Activated naive CD4-positive, alpha-beta T cell treated with anti-CD3 and anti-CD28 coated beads for 36 hours (primary cell): ENCODE measurements around the gene IGF1. TPM values are rescaled to one million over a fixed set of nuclear protein-coding genes. Genes with fewer than 3 reads are reported as not detected.

ENCODE experiments used
- CTCF ChIA-PET: fragments of 350-600 bp; sonication (Branson Sonifier 250); formaldehyde crosslinking; loops from one replicate; lab custom pipeline; 2021; ENCODE audit warnings: antibody characterized with exemption; lab: Charles Lee
- DNase-seq: peaks from one replicate; pipeline ENCODE4 v3.0.0-alpha.2; 2020
- H3K27ac Mint-ChIP-seq: one replicate; pipeline ENCODE4 v1.8.0; 2021; ENCODE audit warnings: mild to moderate bottlenecking, mixed read lengths
- H3K27me3 Mint-ChIP-seq: one replicate; pipeline ENCODE4 v1.8.0; 2021; ENCODE audit warnings: low read depth, mixed read lengths
- H3K36me3 Mint-ChIP-seq: one replicate; pipeline ENCODE4 v1.8.0; 2021; ENCODE audit warnings: low read depth, mixed read lengths
- H3K4me1 Mint-ChIP-seq: one replicate; pipeline ENCODE4 v1.8.0; 2021; ENCODE audit warnings: low read depth, mixed read lengths
- H3K4me3 Mint-ChIP-seq: one replicate; pipeline ENCODE4 v1.8.0; 2021; ENCODE audit warnings: mild to moderate bottlenecking, moderate library complexity, mixed read lengths
- H3K9me3 Mint-ChIP-seq: one replicate; pipeline ENCODE4 v1.8.0; 2021; ENCODE audit warnings: mixed read lengths
- intact Hi-C: fragments of 100-400 bp; cut with micrococcal nuclease; formaldehyde crosslinking; loops from one replicate; pipeline ENCODE4 v1.15.1; 2023
- total RNA-seq, 2 experiments: library from RNA; stranded (reverse); gene quantifications; one replicate each; pipeline ENCODE4 v1.2.3, GENCODE V29; 2021

Gene IGF1
- total RNA-seq, 2 experiments from 2014 or later: not detected

DNA sequence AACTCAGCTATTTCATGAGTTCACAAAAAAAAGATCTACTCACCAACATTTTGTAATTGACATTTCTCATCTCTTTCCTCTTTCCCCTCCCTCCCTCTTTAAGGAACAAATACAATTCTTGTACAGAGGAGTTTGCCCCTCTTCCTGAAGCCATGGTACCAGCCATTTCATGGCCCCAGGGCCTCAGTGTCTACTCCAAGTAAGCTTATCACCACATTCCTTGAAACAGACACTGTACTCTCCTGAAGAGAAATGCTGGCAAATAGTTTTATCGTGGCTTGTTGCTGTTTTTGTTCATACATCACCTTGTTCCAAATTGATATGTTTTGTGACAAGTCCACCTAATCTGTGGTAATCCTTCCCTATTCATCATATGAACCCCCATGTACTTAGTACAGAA lies 29.7 kb upstream of the IGF1 start:
- Mint-ChIP-seq H3K27me3 (peaks cover 9% of the 10 kb centered on the region), H3K9me3 (no peaks in the 10 kb centered on the region), H3K4me3 (no peak overlapping the region), H3K4me1 (no peaks in the 10 kb centered on the region), H3K36me3 (no peaks in the 10 kb centered on the region), H3K27ac (no peak overlapping the region)
- no peak for DNase-seq
- CTCF ChIA-PET: no interaction called here
- intact Hi-C loops: no loop called here

GRCh38 chr12:102509123-102509626 lies 28.8 kb upstream of the IGF1 start:
- Mint-ChIP-seq H3K27me3 (peaks cover 7% of the 10 kb centered on the region), H3K9me3 (no peaks in the 10 kb centered on the region), H3K4me3 (no peak overlapping the region), H3K36me3 (no peaks in the 10 kb centered on the region), H3K4me1 (no peaks in the 10 kb centered on the region), H3K27ac (no peak overlapping the region)
- no peak for DNase-seq
- intact Hi-C loops: no loop called here
- CTCF ChIA-PET: no interaction called here

DNA sequence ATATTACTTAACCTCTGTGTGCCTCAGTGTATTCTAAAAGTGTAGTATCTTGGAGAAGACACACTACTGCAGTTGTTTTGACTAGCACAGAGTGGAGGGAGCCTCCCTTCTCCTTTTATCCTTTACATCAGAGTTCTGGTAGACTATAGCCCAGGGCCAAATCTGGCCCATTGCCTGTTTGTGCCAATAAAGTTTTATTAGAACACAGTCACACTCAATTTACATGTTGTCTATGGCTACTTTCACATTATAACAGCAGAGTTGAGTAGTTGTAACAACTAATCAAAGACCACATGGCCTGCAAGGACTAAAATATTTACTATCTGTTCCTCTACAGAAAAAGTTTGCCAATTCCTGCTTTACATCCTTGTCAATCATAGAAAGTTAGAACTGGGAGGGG lies 27.7 kb upstream of the IGF1 start:
- Mint-ChIP-seq H3K9me3 (no peaks in the 10 kb centered on the region), H3K4me1 (no peaks in the 10 kb centered on the region), H3K27me3 (peaks cover 5% of the 10 kb centered on the region)

DNA sequence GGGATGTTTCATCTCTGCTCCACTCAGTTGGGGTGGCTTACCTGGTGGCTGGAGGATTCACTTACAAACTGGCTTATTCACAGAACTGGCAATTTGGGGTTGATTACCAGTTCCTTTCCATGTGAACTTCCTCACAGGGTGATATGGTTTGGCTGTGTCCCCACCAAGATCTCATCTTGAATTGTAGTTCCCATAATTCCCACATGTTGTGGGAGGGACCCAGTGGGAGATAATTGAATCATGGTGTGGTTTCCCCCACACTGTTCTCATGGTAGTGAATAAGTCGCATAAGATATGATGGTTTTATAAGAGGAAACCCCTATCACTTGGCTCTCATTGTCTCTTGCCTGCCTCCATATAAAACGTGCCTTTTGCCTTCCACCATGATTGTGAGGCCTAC lies 26.9 kb upstream of the IGF1 start:
- no peak for DNase-seq
- peaks cover 3% of the 10 kb centered on the region for H3K27me3 Mint-ChIP-seq
- H3K4me3 Mint-ChIP-seq: no peak overlapping the region
- H3K27ac Mint-ChIP-seq: no peak overlapping the region
- CTCF ChIA-PET: no interaction called here
- H3K9me3 Mint-ChIP-seq: no peaks in the 10 kb centered on the region
- intact Hi-C loops: no loop called here
- no peaks in the 10 kb centered on the region for H3K4me1 Mint-ChIP-seq
- H3K36me3 Mint-ChIP-seq: no peaks in the 10 kb centered on the region

More for the DNA sequence above, 27.7 kb upstream of the IGF1 start:
- intact Hi-C loops: no loop called here
- H3K36me3 Mint-ChIP-seq: no peaks in the 10 kb centered on the region
- CTCF ChIA-PET: no interaction called here
- no peak overlapping the region for H3K27ac Mint-ChIP-seq
- no peak overlapping the region for H3K4me3 Mint-ChIP-seq
- DNase-seq: no peak

DNA sequence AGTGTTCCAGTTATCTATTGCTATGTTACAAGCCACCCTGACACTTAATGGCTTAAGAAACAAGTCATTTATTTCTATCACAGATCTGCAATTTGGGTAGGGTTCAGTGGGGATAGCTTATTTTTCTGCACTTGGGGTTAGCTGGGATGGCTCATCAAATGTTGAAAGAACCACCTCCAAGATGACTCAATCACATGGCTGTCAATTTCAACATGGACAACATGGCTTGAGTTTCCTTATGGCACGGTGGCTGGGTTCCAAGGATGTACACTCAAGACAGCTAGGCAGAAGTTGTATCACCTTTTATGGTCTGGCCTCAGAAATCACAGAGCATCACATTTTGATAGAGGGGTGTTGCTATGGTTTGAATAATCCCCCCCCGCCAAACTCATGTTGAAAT lies 24.5 kb upstream of the IGF1 start:
- H3K27ac Mint-ChIP-seq: no peak overlapping the region
- no peak for DNase-seq
- H3K4me3 Mint-ChIP-seq: no peak overlapping the region
- no peaks in the 10 kb centered on the region for H3K9me3 Mint-ChIP-seq
- intact Hi-C loops: no loop called here
- CTCF ChIA-PET: no interaction called here
- H3K27me3 Mint-ChIP-seq: peaks cover 8% of the 10 kb centered on the region
- H3K36me3 Mint-ChIP-seq: no peaks in the 10 kb centered on the region
- no peaks in the 10 kb centered on the region for H3K4me1 Mint-ChIP-seq

GRCh38 chr12:102504280-102504679 lies 23.9 kb upstream of the IGF1 start:
- Mint-ChIP-seq H3K4me1 (no peaks in the 10 kb centered on the region), H3K27ac (no peak overlapping the region), H3K4me3 (no peak overlapping the region), H3K27me3 (peaks cover 8% of the 10 kb centered on the region), H3K9me3 (no peaks in the 10 kb centered on the region), H3K36me3 (no peaks in the 10 kb centered on the region)
- CTCF ChIA-PET: no interaction called here
- intact Hi-C loops: no loop called here
- no peak for DNase-seq

- H3K9me3 Mint-ChIP-seq: no peaks in the 10 kb centered on the region
- H3K36me3 Mint-ChIP-seq: no peaks in the 10 kb centered on the region
- CTCF ChIA-PET: no interaction called here
- no peaks in the 10 kb centered on the region for H3K4me1 Mint-ChIP-seq
- intact Hi-C loops: no loop called here
- peaks cover 8% of the 10 kb centered on the region for H3K27me3 Mint-ChIP-seq
- H3K4me3 Mint-ChIP-seq: no peak overlapping the region
- no peak overlapping the region for H3K27ac Mint-ChIP-seq
- DNase-seq: no peak
Observed at GRCh38 chr12:102503831-102504230, 23.5 kb upstream of the IGF1 start.

GRCh38 chr12:102503056-102503681 lies 22.8 kb upstream of the IGF1 start:
- H3K27me3 Mint-ChIP-seq: peaks cover 8% of the 10 kb centered on the region
- H3K27ac Mint-ChIP-seq: no peak overlapping the region
- CTCF ChIA-PET: no interaction called here
- no peak for DNase-seq
- H3K4me1 Mint-ChIP-seq: no peaks in the 10 kb centered on the region
- H3K9me3 Mint-ChIP-seq: no peaks in the 10 kb centered on the region
- no peak overlapping the region for H3K4me3 Mint-ChIP-seq
- H3K36me3 Mint-ChIP-seq: no peaks in the 10 kb centered on the region
- intact Hi-C loops: no loop called here

- Mint-ChIP-seq H3K4me3 (no peak overlapping the region), H3K27me3 (peaks cover 8% of the 10 kb centered on the region), H3K4me1 (no peaks in the 10 kb centered on the region), H3K36me3 (no peaks in the 10 kb centered on the region), H3K27ac (no peak overlapping the region), H3K9me3 (no peaks in the 10 kb centered on the region)
- CTCF ChIA-PET: no interaction called here
- DNase-seq: no peak
- intact Hi-C loops: no loop called here
Observed at GRCh38 chr12:102501773-102502172, 21.4 kb upstream of the IGF1 start.

DNA sequence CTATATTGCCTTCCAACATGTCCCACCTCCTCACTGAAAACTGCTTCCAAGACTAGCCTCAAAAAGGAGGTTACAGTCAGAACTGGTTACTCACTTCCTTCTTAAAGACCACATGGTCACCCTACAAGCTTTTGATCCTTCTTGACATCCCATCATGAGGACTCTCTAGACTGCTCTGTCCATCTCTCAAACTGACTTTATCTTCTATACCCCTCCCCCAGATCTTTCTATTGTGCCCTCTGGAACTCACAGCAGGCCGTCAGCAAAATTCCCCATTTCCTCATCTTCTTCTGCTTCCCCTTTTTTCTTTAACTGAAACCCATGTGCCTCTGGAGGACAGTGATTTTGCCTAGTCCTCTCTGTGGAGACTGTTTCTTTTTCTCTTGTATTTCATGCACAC lies 18.1 kb upstream of the IGF1 start:
- Mint-ChIP-seq H3K9me3 (peaks cover 3% of the 10 kb centered on the region), H3K36me3 (no peaks in the 10 kb centered on the region), H3K27ac (no peak overlapping the region), H3K27me3 (peaks cover 18% of the 10 kb centered on the region), H3K4me3 (no peak overlapping the region), H3K4me1 (no peaks in the 10 kb centered on the region)
- CTCF ChIA-PET: interaction anchor here (0.7 to 1.4 kb wide), 3 partner anchors 14 to 376 kb away, joined by 3 to 8 read pairs (median 4); no protein-coding TSS in a partner anchor
- intact Hi-C loops: no loop called here
- no peak for DNase-seq

DNA sequence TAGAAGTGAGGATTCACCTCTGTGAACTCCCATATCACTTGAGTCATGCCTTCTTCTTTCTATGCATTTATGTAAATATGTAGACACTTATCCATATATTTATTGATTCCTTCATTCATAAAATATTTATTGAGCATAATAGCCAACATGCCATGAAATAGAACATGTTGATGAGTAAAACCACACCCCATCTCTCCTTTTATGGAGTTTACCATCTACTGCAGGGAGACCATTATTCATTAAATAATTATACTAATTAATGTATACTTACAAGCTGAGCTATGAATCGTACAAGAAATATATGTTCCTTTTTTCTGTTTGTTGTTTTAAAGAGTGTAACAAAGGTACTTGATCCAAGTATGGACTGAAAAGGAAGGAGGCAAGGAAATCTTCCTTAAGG lies 17.4 kb upstream of the IGF1 start:
- no peak for DNase-seq
- peaks cover 24% of the 10 kb centered on the region for H3K27me3 Mint-ChIP-seq
- intact Hi-C loops: no loop called here
- H3K4me3 Mint-ChIP-seq: no peak overlapping the region
- H3K27ac Mint-ChIP-seq: no peak overlapping the region
- peaks cover 3% of the 10 kb centered on the region for H3K9me3 Mint-ChIP-seq
- H3K4me1 Mint-ChIP-seq: no peaks in the 10 kb centered on the region
- CTCF ChIA-PET: interaction anchor here (1.3 to 1.4 kb wide), 2 partner anchors 14 to 313 kb away, joined by 3 to 8 read pairs; no protein-coding TSS in a partner anchor
- no peaks in the 10 kb centered on the region for H3K36me3 Mint-ChIP-seq

- Mint-ChIP-seq H3K9me3 (peaks cover 3% of the 10 kb centered on the region), H3K4me1 (no peaks in the 10 kb centered on the region), H3K27ac (no peak overlapping the region), H3K4me3 (no peak overlapping the region), H3K36me3 (no peaks in the 10 kb centered on the region), H3K27me3 (peaks cover 32% of the 10 kb centered on the region)
- CTCF ChIA-PET: no interaction called here
- DNase-seq: no peak
- intact Hi-C loops: no loop called here
Observed at GRCh38 chr12:102496591-102496990, 16.2 kb upstream of the IGF1 start.

- Mint-ChIP-seq H3K4me3 (no peak overlapping the region), H3K27me3 (peaks cover 17% of the 10 kb centered on the region), H3K27ac (no peak overlapping the region), H3K4me1 (peaks cover 22% of the 10 kb centered on the region), H3K36me3 (no peaks in the 10 kb centered on the region), H3K9me3 (peaks cover 5% of the 10 kb centered on the region)
- CTCF ChIA-PET: no interaction called here
- intact Hi-C loops: loop anchor here (10.0 kb wide), 1 partner anchor 712 kb away; no protein-coding TSS in a partner anchor
- no peak for DNase-seq
Observed at GRCh38 chr12:102487226-102487625, 6.9 kb upstream of the IGF1 start.
